ENCODE measurements around the gene KCNH1. TPM values are rescaled to one million over a fixed set of nuclear protein-coding genes. Genes with fewer than 3 reads are reported as not detected.

Gene KCNH1
- total and polyA plus RNA-seq, 2 experiments from 2014 or later, result 0.03 to 0.17 TPM

DNA sequence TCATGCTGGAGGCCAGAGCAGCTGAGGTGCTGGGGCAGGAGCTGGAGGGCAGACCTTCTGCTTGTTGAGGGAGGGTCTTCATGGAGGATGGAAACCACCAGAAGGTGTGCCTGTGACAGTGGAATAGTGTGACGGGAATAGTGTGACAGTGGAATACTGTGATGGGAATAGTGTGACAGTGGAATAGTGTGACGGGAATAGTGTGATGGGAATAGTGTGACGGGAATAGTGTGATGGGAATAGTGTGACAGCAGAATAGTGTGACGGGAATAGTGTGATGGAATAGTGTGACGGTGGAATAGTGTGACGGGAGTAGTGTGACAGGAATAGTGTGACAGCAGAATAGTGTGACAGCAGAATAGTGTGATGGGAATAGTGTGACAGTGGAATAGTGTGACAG lies 480.2 kb downstream of the KCNH1 start:
- Histone ChIP-seq H2AFZ (no peak overlapping the region), H3K79me2 (no peaks in the 10 kb centered on the region), H4K20me1 (ENCODE audit: insufficient read depth, poor library complexity, severe bottlenecking) (no peaks in the 10 kb centered on the region), H3K4me2 (no peak overlapping the region), H3K27ac (no peak overlapping the region), H3K4me3 (no peak overlapping the region), H3K4me1 (ENCODE audit: insufficient read depth) (no peaks in the 10 kb centered on the region), H3K27me3 (peaks cover 7% of the 10 kb centered on the region), H3K36me3 (replicated peaks; ENCODE audit: insufficient read depth, low read depth) (no peaks in the 10 kb centered on the region), H3K9me3 (ENCODE audit: low read depth) (no peaks in the 10 kb centered on the region), H3K9me2 (replicated peaks; ENCODE audit: insufficient read depth) (no peaks in the 10 kb centered on the region)
- DNase-seq (ENCODE audit: low spot score), result no peak
- WGBS (ENCODE audit: low lambda C conversion rate, missing lambda C conversion rate), result 58% methylated on average over 6 of the region's 6 CpGs
- no peak for TF ChIP-seq EZH2 (IDR thresholded peaks at IDR 0.05; ENCODE audit: borderline replicate concordance)
- no peak for TF ChIP-seq EZH2phosphoT487 (IDR thresholded peaks at IDR 0.05; ENCODE audit: low read depth, severe bottlenecking, unreplicated experiment)
- no peak for TF ChIP-seq CTCF (IDR thresholded peaks at IDR 0.05; ENCODE audit: poor library complexity)

DNA sequence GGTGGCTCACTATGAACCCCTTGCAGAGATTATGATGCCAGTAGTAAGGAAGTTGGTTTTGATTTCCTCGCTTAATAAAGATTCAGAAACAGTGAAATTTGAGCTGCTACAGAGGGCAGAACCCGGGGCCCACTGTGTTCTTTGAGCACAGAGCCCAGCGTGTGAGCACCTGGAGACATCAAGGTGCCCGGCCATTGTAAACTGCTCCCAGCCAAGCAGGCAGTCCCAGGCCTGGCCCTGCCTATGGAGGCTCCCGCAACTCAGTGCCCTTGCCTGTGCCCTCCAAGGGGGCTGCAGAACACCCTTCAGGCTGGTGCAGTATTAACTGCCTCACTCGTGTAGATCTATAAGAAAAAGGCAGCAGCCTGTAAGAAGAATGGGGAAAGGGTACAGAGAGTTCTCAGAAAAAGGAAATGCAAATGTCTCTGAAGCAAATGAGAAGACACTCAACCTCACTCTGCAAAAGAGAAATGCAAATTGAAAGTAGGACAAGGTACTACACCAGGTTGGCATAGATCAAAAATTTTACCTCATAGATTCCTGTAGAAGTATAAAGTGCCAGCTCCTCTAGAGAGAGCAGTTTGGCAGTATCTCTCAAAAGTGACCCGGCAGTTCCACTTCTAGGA lies 481.5 kb downstream of the KCNH1 start:
- H3K9me3 ChIP-seq (ENCODE audit: low read depth), result no peaks in the 10 kb centered on the region
- H3K4me1 ChIP-seq (ENCODE audit: insufficient read depth), result no peaks in the 10 kb centered on the region
- no peaks in the 10 kb centered on the region for H4K20me1 ChIP-seq (ENCODE audit: insufficient read depth, poor library complexity, severe bottlenecking)
- H3K4me3 ChIP-seq, result no peak overlapping the region
- TF ChIP-seq EZH2 (IDR thresholded peaks at IDR 0.05; ENCODE audit: borderline replicate concordance) (no peak), CTCF (IDR thresholded peaks at IDR 0.05; ENCODE audit: poor library complexity) (no peak), EZH2phosphoT487 (IDR thresholded peaks at IDR 0.05; ENCODE audit: low read depth, severe bottlenecking, unreplicated experiment) (no peak)
- H3K27ac ChIP-seq, result no peak overlapping the region
- no peak overlapping the region for H2AFZ ChIP-seq
- DNase-seq (ENCODE audit: low spot score), result no peak
- no peaks in the 10 kb centered on the region for H3K79me2 ChIP-seq
- no peak overlapping the region for H3K4me2 ChIP-seq
- H3K27me3 ChIP-seq, result peaks cover 3% of the 10 kb centered on the region
- H3K9me2 ChIP-seq (replicated peaks; ENCODE audit: insufficient read depth), result no peaks in the 10 kb centered on the region
- WGBS (ENCODE audit: low lambda C conversion rate, missing lambda C conversion rate), result 79% methylated on average over 7 of the region's 7 CpGs
- no peaks in the 10 kb centered on the region for H3K36me3 ChIP-seq (replicated peaks; ENCODE audit: insufficient read depth, low read depth)

DNA sequence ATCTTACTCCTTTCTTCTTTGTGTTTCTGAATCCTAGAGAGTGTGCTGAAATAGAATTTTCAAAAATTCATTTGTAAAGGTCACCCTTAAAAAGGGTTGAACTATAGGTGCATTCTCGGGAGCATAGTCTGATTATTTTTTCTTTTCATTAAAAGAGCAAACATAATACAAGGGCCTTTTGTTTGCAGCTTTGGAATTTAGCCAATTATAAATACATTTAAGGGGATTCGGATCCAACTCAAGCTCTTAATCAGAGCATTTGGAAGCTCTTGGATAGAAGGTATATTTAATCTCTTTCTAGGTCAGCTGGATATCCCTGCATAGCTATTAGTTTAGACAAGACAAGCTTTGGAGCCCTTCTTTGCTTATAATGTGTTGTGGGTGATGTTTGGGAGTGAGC lies 483.5 kb downstream of the KCNH1 start:
- WGBS (ENCODE audit: low lambda C conversion rate, missing lambda C conversion rate), result 73% methylated on average over 2 of the region's 2 CpGs
- TF ChIP-seq EZH2phosphoT487 (IDR thresholded peaks at IDR 0.05; ENCODE audit: low read depth, severe bottlenecking, unreplicated experiment), result no peak
- TF ChIP-seq CTCF (IDR thresholded peaks at IDR 0.05; ENCODE audit: poor library complexity), result no peak
- Histone ChIP-seq H2AFZ (no peak overlapping the region), H3K27ac (no peak overlapping the region), H3K4me2 (no peak overlapping the region), H3K4me1 (ENCODE audit: insufficient read depth) (peaks cover 5% of the 10 kb centered on the region), H3K36me3 (replicated peaks; ENCODE audit: insufficient read depth, low read depth) (no peaks in the 10 kb centered on the region), H3K27me3 (no peaks in the 10 kb centered on the region), H3K4me3 (no peak overlapping the region), H3K9me2 (replicated peaks; ENCODE audit: insufficient read depth) (no peaks in the 10 kb centered on the region), H3K79me2 (no peaks in the 10 kb centered on the region), H3K9me3 (ENCODE audit: low read depth) (no peaks in the 10 kb centered on the region), H4K20me1 (ENCODE audit: insufficient read depth, poor library complexity, severe bottlenecking) (no peaks in the 10 kb centered on the region)
- DNase-seq (ENCODE audit: low spot score), result no peak
